GM12878 (cell line): ENCODE measurements around the gene HEBP2. TPM values are rescaled to one million over a fixed set of nuclear protein-coding genes. Genes with fewer than 3 reads are reported as not detected.
A peak's percentile ranks its signal among the peaks of the same experiment; 100 is the strongest.

ENCODE experiments used
- ATAC-seq: fragments of 200-7000 bp; cut with Tn5 transposase; 3 replicates; pipeline ENCODE4 v1.9.1; 2020; ENCODE audit warnings: mild to moderate bottlenecking, moderate library complexity
- BruUV-seq: library from RNA; stranded (reverse); fragments of 400-500 nt; replicated peaks from 2 replicates; lab custom pipeline; 2021; lab: Mats Ljungman, UMichigan
- CTCF ChIA-PET: fragments of 300-600 bp; sonication (Branson Sonifier 250); formaldehyde crosslinking; extraction: SDS; loops from one replicate; lab custom pipeline; 2021; ENCODE audit warnings: inconsistent platforms; lab: Yijun Ruan, JAX
- POLR2A ChIA-PET: fragments of 350-600 bp; formaldehyde crosslinking; extraction: SDS; loops from one replicate; lab custom pipeline; 2021; ENCODE audit warnings: inconsistent platforms; lab: Charles Lee
- RAD21 ChIA-PET: fragments of 300-600 bp; sonication (Branson Sonifier 250); formaldehyde crosslinking; loops from one replicate; lab custom pipeline; 2023; ENCODE audit warnings: antibody characterized with exemption; ENCODE audit not compliant: unreplicated experiment; lab: Charles Lee
- SMC1A ChIA-PET: fragments of 300-600 bp; sonication (Branson Sonifier 250); formaldehyde crosslinking; loops from one replicate; lab custom pipeline; 2023; ENCODE audit not compliant: unreplicated experiment, uncharacterized antibody; lab: Charles Lee
- DNase-seq: peaks from one replicate; pipeline ENCODE4 v3.0.0-alpha.2; 2011; ENCODE audit warnings: low read depth, low spot score
- FAIRE-seq: peaks from 3 replicates; lab custom pipeline; 2011; peaks lifted over from hg19 to GRCh38; lab: Jason Lieb, UNC
- H2AFZ ChIP-seq: 2 replicates; pipeline ENCODE4 v1.6.0; 2011; ENCODE audit warnings: low read depth, low read length, control low read depth; ENCODE audit not compliant: control insufficient read depth
- H3K27ac ChIP-seq: 2 replicates; pipeline ENCODE4 v1.5.1; 2011; ENCODE audit warnings: control low read depth; ENCODE audit not compliant: control insufficient read depth, insufficient read depth
- H3K27me3 ChIP-seq, 2 experiments: replicated peaks in 1 of 2; 2 replicates each; pipeline versions ENCODE4 v1.6.0 to v1.6.1; 2011; ENCODE audit warnings: low read length in 1 of 2; ENCODE audit not compliant: control insufficient read depth in 2 of 2, insufficient read depth in 2 of 2
- H3K36me3 ChIP-seq, 2 experiments: 2 replicates each; pipeline ENCODE4 v1.5.1; 2011; ENCODE audit warnings: low read length in 1 of 2; ENCODE audit not compliant: control insufficient read depth in 2 of 2, insufficient read depth in 2 of 2
- H3K4me1 ChIP-seq: 2 replicates; pipeline ENCODE4 v1.6.1; 2011; ENCODE audit warnings: mild to moderate bottlenecking, low read length, moderate library complexity, mixed read lengths; ENCODE audit not compliant: control insufficient read depth, insufficient read depth
- H3K4me2 ChIP-seq: 2 replicates; pipeline ENCODE4 v1.6.0; 2011; ENCODE audit warnings: control low read depth; ENCODE audit not compliant: control insufficient read depth, insufficient read depth
- H3K4me3 ChIP-seq: fragments of 200-600 bp; sonication (generic); 2 replicates; pipeline ENCODE4 v1.5.1; 2016
- H3K79me2 ChIP-seq: 2 replicates; pipeline ENCODE4 v1.6.0; 2011; ENCODE audit warnings: low read length; ENCODE audit not compliant: control insufficient read depth, insufficient read depth
- H3K9ac ChIP-seq: 2 replicates; pipeline ENCODE4 v1.8.0; 2011; ENCODE audit warnings: low read length, control low read depth, mixed read lengths; ENCODE audit not compliant: control insufficient read depth, insufficient read depth
- H3K9me3 ChIP-seq: replicated peaks from 3 replicates; pipeline ENCODE4 v1.5.1; 2011; ENCODE audit warnings: mild to moderate bottlenecking, low read length; ENCODE audit not compliant: control insufficient read depth, insufficient read depth
- H4K20me1 ChIP-seq: 2 replicates; pipeline ENCODE4 v1.6.0; 2011; ENCODE audit not compliant: control insufficient read depth, insufficient read depth
- BMI1 ChIP-seq: fragments of 450-650 bp; IDR thresholded peaks from 2 replicates; pipeline ENCODE4 v1.6.1; 2016; ENCODE audit warnings: mild to moderate bottlenecking, moderate library complexity, borderline replicate concordance
- BRCA1 ChIP-seq: IDR thresholded peaks from 2 replicates; pipeline ENCODE4 v1.6.1; 2011; ENCODE audit warnings: low read depth, low read length, improper control_type of control experiment
- POLR2A ChIP-seq: IDR thresholded peaks from 2 replicates; pipeline ENCODE4 v1.6.1; 2011; ENCODE audit warnings: low read depth, mild to moderate bottlenecking, low read length
- RAD21 ChIP-seq: IDR thresholded peaks from 2 replicates; pipeline ENCODE4 v1.6.1; 2011; ENCODE audit warnings: mild to moderate bottlenecking, low read depth, low read length, moderate library complexity; ENCODE audit not compliant: insufficient read depth
- SP1 ChIP-seq: IDR thresholded peaks from one replicate; pipeline ENCODE4 v1.6.1; 2011; ENCODE audit warnings: low read depth, low read length
- TAF1 ChIP-seq: IDR thresholded peaks from 2 replicates; pipeline ENCODE4 v1.6.1; 2011; ENCODE audit warnings: mild to moderate bottlenecking, low read depth, low read length, borderline replicate concordance
- WGBS: methylation state at CpG from one replicate; pipeline ENCODE4 v1.1.6; 2016; ENCODE audit warnings: low lambda C conversion rate; ENCODE audit not compliant: insufficient replicate concordance, insufficient coverage; ENCODE audit errors: missing lambda C conversion rate; 5-methylcytosine and 5-hydroxymethylcytosine counted together
- in situ Hi-C: fragments of 300-500 bp; cut with MboI; formaldehyde crosslinking; loops from 9 replicates; pipeline ENCODE4 v1.14.3; 2018; ENCODE audit warnings: mixed read lengths
- intact Hi-C: fragments of 100-400 bp; cut with micrococcal nuclease; formaldehyde crosslinking; loops from one replicate; pipeline ENCODE4 v1.14.2; 2022; ENCODE audit not compliant: unreplicated experiment
- microRNA-seq: library from miRNA; unstranded; fragments of <30 nt; microRNA quantifications from one replicate; pipeline ENCODE4, GENCODE V29; 2018
- polyA plus RNA-seq, 11 experiments: library from polyadenylated mRNA; depleted of rRNA in 4 of 11; unstranded in 6 of 11; stranded (reverse) in 5 of 11; fragments of >200 nt; fragmentation: Nextera tagmentation in 4 of 11; fragmentation: Illumina TruSeq in 1 of 11; extraction: Ambion mirVana in 4 of 11; extraction: Trizol in 1 of 11; gene quantifications; 1 replicate in 1 of 11; 2 replicates in 10 of 11; pipeline versions ENCODE4 v1.2.1 to v1.2.3, GENCODE V29; 2011 to 2016; ENCODE audit warnings: inconsistent platforms in 2 of 11, missing spikeins in 2 of 11, low read depth in 1 of 11
- small RNA-seq: library from RNA; depleted of rRNA; stranded (forward); fragments of <200 nt; gene quantifications from one replicate; pipeline ENCODE3, GENCODE V24; 2014
- total RNA-seq, 4 experiments: library from RNA; depleted of rRNA in 3 of 4; stranded (reverse); fragments of >200 nt in 3 of 4; fragmentation: Illumina TruSeq in 1 of 4; extraction: Trizol in 1 of 4; gene quantifications; 2 replicates each; pipeline versions ENCODE4 v1.2.1 to v1.2.3, GENCODE V29; 2013 to 2021

Gene HEBP2
- total and polyA plus RNA-seq, 10 of the 15 experiments (the other 5 are each of a cell fraction or from before 2014, with no cell fraction given), result 3.8 to 41.8 (median 16.9) TPM

- FAIRE-seq, result no peak
- Histone ChIP-seq H2AFZ (no peak overlapping the region), H4K20me1 (no peaks in the 10 kb centered on the region), H3K36me3 (peaks cover 0 to 4% of the 10 kb centered on the region in 2 experiments; a peak in 2 of 4 replicates), H3K4me2 (no peak overlapping the region), H3K9ac (no peak overlapping the region), H3K9me3 (no peaks in the 10 kb centered on the region), H3K4me3 (no peak overlapping the region), H3K27me3 (no peaks in the 10 kb centered on the region), H3K4me1 (no peaks in the 10 kb centered on the region), H3K79me2 (no peaks in the 10 kb centered on the region), H3K27ac (no peak overlapping the region)
- intact Hi-C loops (no loop called here), in situ Hi-C loops (no loop called here)
- TF ChIP-seq SP1, result no peak
- no peak for TF ChIP-seq TAF1
- TF ChIP-seq POLR2A, result no peak
- no peak for TF ChIP-seq BRCA1
- no peak for TF ChIP-seq RAD21
- TF ChIP-seq BMI1, result no peak
- no peak for DNase-seq
- ChIA-PET RAD21 (no interaction called here), SMC1A (interaction anchor here (0.7 to 1.3 kb wide), 7 partner anchors 9 to 18 kb away, joined by 3 to 7 read pairs (median 3); no protein-coding TSS in a partner anchor), POLR2A (interaction anchor here (1.1 kb wide), 1 partner anchor 30 kb away, joined by 3 read pairs; no protein-coding TSS in a partner anchor), CTCF (interaction anchor here (0.7 to 1.2 kb wide), 5 partner anchors 8 to 40 kb away, joined by 3 to 8 read pairs (median 3); no protein-coding TSS in a partner anchor)
- ATAC-seq, result no peak
- WGBS, result 82% methylated on average over 9 of the region's 9 CpGs
- BruUV-seq, result no TSS peak
Observed at GRCh38 chr6:138468320-138469015, 64.4 kb downstream of the HEBP2 start.

Small RNAs within 50 kb of the gene (microRNA-seq; reads per million reads assigned to microRNA genes)
- 11.7 reads per million, percentile 46 among the genes with 10 or more reads in this experiment for gene MIR3145

Small RNAs within 50 kb of the gene (small RNA-seq; reads per million reads assigned to genes)
- gene AL031003.1 (not detected), gene AL391669.1 (not detected), gene MIR3145 (not detected)

Other genes with a start within 250 kb of the HEBP2 start
- gene ARFGEF3, start 242.3 kb upstream of the HEBP2 start, total RNA-seq (2014; rRNA removed), result under 0.01 TPM in 2 replicates
- under 0.01 TPM in 1 of 2 replicates, not detected in the other for gene ARFGEF3, start 242.3 kb upstream of the HEBP2 start, total RNA-seq (2014; rRNA removed; fragmentation: Illumina TruSeq; extraction: Trizol)
- gene ARFGEF3, start 242.3 kb upstream of the HEBP2 start, total RNA-seq (2021), result 0.03 and 0.08 TPM in 2 replicates
- gene ARFGEF3, start 242.3 kb upstream of the HEBP2 start, polyA plus RNA-seq (2011; rRNA removed), result 0.01 and 0.03 TPM in 2 replicates
- 0.03 TPM in 2 replicates for gene ARFGEF3, start 242.3 kb upstream of the HEBP2 start, polyA plus RNA-seq (2014; fragmentation: Illumina TruSeq; extraction: Trizol)
- gene ARFGEF3, start 242.3 kb upstream of the HEBP2 start, polyA plus RNA-seq (2014; fragmentation: Nextera tagmentation; extraction: Ambion mirVana), result under 1 TPM in 1 of 2 experiments, not detected in 1; 0.02 TPM
- gene ARFGEF3, start 242.3 kb upstream of the HEBP2 start, polyA plus RNA-seq (2014; rRNA removed), result under 0.01 and 0.01 TPM in 2 replicates
- under 1 TPM; 0.01 to 0.03 TPM for gene ARFGEF3, start 242.3 kb upstream of the HEBP2 start, polyA plus RNA-seq (2016; fragmentation: Nextera tagmentation; extraction: Ambion mirVana)
- gene PBOV1, start 185.7 kb upstream of the HEBP2 start, total RNA-seq (2014; rRNA removed), result not detected in 2 replicates
- gene PBOV1, start 185.7 kb upstream of the HEBP2 start, total RNA-seq (2014; rRNA removed; fragmentation: Illumina TruSeq; extraction: Trizol), result not detected in 2 replicates
- gene PBOV1, start 185.7 kb upstream of the HEBP2 start, total RNA-seq (2021), result not detected in 2 replicates
- not detected in 2 replicates for gene PBOV1, start 185.7 kb upstream of the HEBP2 start, polyA plus RNA-seq (2011; rRNA removed)
- gene PBOV1, start 185.7 kb upstream of the HEBP2 start, polyA plus RNA-seq (2014; fragmentation: Illumina TruSeq; extraction: Trizol), result not detected in 2 replicates
- gene PBOV1, start 185.7 kb upstream of the HEBP2 start, polyA plus RNA-seq (2014; fragmentation: Nextera tagmentation; extraction: Ambion mirVana), result not detected
- not detected in 2 replicates for gene PBOV1, start 185.7 kb upstream of the HEBP2 start, polyA plus RNA-seq (2014; rRNA removed)
- gene PBOV1, start 185.7 kb upstream of the HEBP2 start, polyA plus RNA-seq (2016; fragmentation: Nextera tagmentation; extraction: Ambion mirVana), result not detected
- gene SMIM28, start 26.3 kb upstream of the HEBP2 start, total RNA-seq (2014; rRNA removed), result not detected in 2 replicates
- gene SMIM28, start 26.3 kb upstream of the HEBP2 start, total RNA-seq (2014; rRNA removed; fragmentation: Illumina TruSeq; extraction: Trizol), result not detected in 2 replicates
- not detected in 2 replicates for gene SMIM28, start 26.3 kb upstream of the HEBP2 start, total RNA-seq (2021)
- not detected in 2 replicates for gene SMIM28, start 26.3 kb upstream of the HEBP2 start, polyA plus RNA-seq (2011; rRNA removed)
- gene SMIM28, start 26.3 kb upstream of the HEBP2 start, polyA plus RNA-seq (2014; fragmentation: Illumina TruSeq; extraction: Trizol), result not detected in 2 replicates
- gene SMIM28, start 26.3 kb upstream of the HEBP2 start, polyA plus RNA-seq (2014; fragmentation: Nextera tagmentation; extraction: Ambion mirVana), result not detected
- not detected in 2 replicates for gene SMIM28, start 26.3 kb upstream of the HEBP2 start, polyA plus RNA-seq (2014; rRNA removed)
- gene SMIM28, start 26.3 kb upstream of the HEBP2 start, polyA plus RNA-seq (2016; fragmentation: Nextera tagmentation; extraction: Ambion mirVana), result not detected
- gene NHSL1, start 95.3 kb downstream of the HEBP2 start, total RNA-seq (2014; rRNA removed), result 0.56 and 2.0 TPM in 2 replicates
- 0.64 and 0.67 TPM in 2 replicates for gene NHSL1, start 95.3 kb downstream of the HEBP2 start, total RNA-seq (2014; rRNA removed; fragmentation: Illumina TruSeq; extraction: Trizol)
- 1.2 and 2.7 TPM in 2 replicates for gene NHSL1, start 95.3 kb downstream of the HEBP2 start, total RNA-seq (2021)
- 10.3 and 14.1 TPM in 2 replicates for gene NHSL1, start 95.3 kb downstream of the HEBP2 start, polyA plus RNA-seq (2011; rRNA removed)
- gene NHSL1, start 95.3 kb downstream of the HEBP2 start, polyA plus RNA-seq (2014; fragmentation: Illumina TruSeq; extraction: Trizol), result 0.35 and 1.1 TPM in 2 replicates
- gene NHSL1, start 95.3 kb downstream of the HEBP2 start, polyA plus RNA-seq (2014; fragmentation: Nextera tagmentation; extraction: Ambion mirVana), result under 1 TPM; 0.26 to 0.66 TPM
- gene NHSL1, start 95.3 kb downstream of the HEBP2 start, polyA plus RNA-seq (2014; rRNA removed), result 0.67 and 0.72 TPM in 2 replicates
- gene NHSL1, start 95.3 kb downstream of the HEBP2 start, polyA plus RNA-seq (2016; fragmentation: Nextera tagmentation; extraction: Ambion mirVana), result 1 to 10 TPM; 1.6 TPM